NOMO-1 treated with DMSO at 0.1 percent for 48 hours (cell line): ENCODE measurements around the gene CAPN11.

Experiments used
- DNase-seq: peaks from one replicate; lab custom pipeline; 2025; ENCODE audit not compliant: unreplicated experiment; lab: John Stamatoyannopoulos, UW

Gene CAPN11

DNA sequence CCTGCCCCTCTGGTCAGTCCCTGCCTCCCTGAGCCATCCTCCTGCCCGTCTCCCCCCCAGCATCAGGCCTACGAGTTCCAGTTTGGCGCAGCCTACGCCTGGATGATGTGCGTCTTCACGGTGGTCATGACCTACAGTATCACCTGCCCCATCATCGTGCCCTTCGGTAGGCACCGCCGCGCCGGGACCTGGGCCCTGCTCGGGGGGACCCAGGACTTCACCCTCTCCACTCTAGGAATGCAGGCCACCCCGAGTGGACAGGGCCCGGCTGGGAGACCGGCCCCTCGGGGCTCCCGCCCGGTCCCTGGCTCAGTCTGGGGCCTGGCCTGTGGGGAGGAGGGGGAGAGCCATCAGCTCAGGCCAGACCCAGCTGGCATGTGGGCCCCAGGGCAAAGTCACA lies 6.1 kb upstream of the CAPN11 start:
- DNase-seq: no peak

GRCh38 chr6:44154067-44154466 lies 4.6 kb upstream of the CAPN11 start:
- DNase-seq: no peak

DNA sequence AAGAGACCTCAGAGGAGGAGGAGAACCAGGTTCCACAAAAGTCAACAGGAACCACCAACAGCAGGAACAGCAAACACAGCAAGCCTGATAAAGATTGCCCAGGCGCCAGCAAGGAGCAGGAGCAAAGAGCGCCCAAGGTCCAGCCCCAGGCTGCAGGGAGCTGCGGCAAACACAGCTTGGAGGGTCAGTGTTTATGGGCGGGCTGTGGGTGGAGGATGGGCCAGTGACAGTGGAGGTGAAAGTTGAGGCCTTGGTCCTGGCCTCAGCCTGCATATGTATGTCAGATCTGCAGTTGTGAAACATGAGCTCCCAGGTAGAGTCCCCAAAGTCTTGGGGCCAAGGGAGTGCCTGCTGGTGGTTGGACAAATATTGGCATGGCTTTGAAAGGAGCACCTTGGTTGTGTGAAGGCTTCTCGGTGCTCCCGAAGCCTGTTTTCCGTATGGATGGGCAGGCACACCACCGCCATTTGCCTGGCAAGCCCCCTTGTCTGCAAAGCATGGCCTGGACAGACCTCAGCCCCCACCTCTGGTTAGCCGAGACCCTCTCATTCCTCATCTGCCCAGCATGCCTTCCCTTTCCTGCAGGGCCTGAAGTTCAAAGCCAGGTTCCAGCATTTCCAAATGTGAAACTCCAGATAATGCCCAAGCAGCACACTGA lies 2.0 kb upstream of the CAPN11 start:
- no peak for DNase-seq

DNA sequence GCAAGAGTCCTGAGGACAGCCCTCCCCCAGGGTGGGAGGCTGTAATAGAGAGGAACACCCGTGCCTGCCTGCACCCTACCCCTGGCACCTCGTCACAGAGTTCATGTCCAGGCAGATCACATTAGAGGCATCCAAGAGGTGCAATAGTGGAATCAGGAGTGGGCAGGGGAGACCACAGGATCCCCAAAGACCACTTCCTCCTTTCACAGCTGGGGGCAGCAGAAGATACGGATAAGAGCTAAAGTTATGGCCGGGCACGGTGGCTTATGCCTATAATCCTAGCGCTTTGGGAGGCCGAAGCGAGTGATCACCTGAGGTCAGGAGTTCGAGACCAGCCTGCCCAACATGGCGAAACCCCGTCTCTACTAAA lies 1.5 kb upstream of the CAPN11 start:
- DNase-seq: no peak

- DNase-seq: no peak
Observed at GRCh38 chr6:44161997-44162338, 3.3 kb downstream of the CAPN11 start.

GRCh38 chr6:44162876-44163625 lies 4.4 kb downstream of the CAPN11 start:
- DNase-seq: no peak

- no peak for DNase-seq
Observed at GRCh38 chr6:44166116-44166515, 7.5 kb downstream of the CAPN11 start.

DNA sequence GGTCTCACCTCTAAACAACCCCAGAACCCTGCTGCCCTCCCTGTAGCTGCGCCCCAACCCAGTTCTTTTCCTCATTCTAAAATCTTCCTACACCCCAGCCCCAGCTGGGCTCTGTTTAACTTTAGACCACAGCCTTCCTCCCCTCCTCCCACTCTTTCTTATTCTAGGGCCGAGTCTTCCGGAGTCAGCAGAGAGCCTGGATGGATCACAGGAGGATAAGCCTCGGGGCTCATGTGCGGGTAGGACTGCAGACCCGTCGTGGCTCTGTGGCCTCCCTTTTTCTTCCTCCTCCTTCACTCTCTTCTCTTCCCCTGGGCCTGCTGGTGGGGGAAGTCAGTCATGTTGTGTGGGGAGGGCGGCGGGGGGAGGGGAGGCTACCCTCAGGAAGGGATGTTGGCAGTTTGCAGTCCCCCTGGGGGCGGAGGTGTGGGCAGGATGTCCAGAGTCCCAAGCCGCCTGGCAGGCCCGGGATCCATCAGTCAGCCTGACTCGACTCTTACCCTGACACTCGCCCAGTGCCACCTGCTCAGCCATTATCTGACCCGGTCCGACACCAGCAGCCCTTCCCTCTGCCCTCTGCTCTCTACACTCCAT lies 8.1 kb downstream of the CAPN11 start:
- DNase-seq: no peak

DNA sequence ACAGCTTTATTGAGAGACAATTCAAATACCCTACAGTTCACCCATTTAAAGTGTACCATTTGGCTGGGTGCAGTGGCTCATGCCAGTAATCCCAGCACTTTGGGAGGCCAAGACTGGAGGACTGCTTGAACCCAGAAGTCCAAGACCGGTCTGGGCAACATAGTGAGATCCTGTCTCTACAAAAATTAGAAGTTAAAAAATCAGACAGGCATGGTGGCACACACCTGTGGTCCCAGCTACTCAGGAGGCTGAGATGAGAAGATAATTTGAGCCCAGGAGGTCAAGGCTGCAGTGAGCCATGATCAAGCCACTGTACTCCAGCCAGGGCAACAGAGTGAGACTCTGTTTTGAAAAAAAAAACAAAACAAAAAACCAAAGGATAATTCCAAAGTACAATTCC lies 8.9 kb downstream of the CAPN11 start:
- no peak for DNase-seq

DNA sequence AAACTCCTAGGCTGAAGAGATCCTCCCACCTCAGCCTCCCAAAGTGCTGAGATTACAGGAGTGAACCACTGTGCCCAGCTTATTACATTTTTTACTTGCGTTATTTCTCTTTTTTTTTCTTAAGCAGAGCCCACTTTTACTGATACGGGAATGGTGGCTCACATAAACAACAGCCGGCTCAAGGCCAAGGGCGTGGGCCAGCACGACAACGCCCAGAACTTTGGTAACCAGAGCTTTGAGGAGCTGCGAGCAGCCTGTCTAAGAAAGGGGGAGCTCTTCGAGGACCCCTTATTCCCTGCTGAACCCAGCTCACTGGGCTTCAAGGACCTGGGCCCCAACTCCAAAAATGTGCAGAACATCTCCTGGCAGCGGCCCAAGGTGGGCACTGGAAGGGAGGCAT lies 10.5 kb downstream of the CAPN11 start:
- no peak for DNase-seq

DNA sequence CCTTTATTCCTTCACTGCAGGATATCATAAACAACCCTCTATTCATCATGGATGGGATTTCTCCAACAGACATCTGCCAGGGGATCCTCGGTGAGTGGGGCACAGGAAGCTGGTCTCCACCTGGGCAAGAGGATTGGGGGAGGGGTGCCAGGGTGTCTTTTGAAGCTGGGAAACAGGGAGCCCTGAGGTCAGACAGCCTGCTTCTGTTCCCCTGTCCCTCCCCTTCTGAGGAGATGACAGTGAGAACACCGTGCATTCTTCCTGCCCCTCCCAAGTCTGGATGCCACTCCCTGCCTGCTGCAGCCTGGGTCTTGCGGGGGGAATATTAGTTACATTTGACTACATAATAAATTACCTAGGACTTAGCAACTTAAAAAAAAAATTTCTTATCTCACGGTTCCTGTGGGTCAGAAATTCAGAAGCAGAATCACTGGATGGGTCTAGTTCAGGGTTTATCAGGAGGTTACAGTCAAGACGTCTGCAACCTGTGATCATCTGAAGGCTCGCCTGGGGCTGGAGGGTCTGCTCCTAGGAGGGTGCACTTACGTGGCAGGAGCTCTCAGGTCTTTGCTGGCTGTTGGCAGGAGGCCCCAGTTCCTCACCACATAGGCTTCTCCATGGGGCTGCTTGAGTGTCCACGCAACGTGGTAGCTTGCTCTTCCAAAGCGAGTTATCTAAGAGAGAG lies 11.4 kb downstream of the CAPN11 start:
- no peak for DNase-seq

DNA sequence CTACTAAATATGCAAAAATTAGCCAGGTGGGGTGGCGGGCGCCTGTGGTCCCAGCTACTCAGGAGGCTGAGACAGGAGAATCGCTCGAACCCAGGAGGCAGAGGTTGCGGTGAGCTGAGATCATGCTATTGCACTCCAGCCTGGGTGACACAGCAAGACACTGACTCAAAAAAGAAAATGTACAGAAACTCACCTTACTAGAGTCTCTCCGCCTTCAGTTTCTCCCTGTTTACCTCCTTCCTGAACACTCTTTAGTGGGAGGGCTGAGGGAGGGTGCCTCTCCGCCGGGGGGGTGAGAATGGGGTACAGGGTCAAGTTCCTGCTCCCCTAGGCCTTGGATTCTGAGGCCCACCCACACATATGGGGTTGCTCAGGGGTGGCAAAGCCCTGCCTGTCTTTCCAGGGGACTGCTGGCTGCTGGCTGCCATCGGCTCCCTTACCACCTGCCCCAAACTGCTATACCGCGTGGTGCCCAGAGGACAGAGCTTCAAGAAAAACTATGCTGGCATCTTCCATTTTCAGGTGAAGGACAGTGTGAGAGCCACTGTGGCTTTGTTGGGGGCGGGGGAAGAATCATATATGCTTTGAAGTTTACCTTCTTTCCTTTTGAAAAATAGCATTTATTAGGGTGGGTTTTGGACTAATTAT lies 13.4 kb downstream of the CAPN11 start:
- DNase-seq: no peak

GRCh38 chr6:44172731-44173500 lies 14.3 kb downstream of the CAPN11 start:
- DNase-seq: peak; percentile 75

DNA sequence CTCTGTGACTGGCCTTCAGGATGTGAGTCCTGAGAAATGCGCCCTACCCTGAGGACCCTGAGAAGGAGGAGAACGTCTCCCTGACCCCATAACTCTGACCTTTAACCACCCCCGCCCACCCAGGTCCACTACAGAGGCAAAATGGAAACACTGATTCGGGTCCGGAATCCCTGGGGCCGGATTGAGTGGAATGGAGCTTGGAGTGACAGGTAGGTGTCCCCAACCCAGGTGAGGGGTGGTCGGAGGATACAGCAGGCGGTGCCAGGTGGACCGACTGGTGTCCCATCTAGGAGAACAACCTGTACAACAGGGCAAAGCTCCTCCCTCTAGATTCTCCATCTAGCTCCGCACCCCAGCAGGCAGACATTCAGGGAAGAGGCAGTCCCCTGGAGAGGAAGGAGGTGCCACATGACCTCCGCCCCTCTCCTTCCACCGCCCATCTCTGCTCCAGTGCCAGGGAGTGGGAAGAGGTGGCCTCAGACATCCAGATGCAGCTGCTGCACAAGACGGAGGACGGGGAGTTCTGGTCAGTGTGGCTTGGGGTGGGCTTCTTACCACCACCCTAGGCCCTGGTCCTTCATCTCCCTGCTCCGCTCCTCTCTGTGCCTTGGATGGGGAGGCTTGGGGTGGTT lies 17.6 kb downstream of the CAPN11 start:
- DNase-seq: no peak

DNA sequence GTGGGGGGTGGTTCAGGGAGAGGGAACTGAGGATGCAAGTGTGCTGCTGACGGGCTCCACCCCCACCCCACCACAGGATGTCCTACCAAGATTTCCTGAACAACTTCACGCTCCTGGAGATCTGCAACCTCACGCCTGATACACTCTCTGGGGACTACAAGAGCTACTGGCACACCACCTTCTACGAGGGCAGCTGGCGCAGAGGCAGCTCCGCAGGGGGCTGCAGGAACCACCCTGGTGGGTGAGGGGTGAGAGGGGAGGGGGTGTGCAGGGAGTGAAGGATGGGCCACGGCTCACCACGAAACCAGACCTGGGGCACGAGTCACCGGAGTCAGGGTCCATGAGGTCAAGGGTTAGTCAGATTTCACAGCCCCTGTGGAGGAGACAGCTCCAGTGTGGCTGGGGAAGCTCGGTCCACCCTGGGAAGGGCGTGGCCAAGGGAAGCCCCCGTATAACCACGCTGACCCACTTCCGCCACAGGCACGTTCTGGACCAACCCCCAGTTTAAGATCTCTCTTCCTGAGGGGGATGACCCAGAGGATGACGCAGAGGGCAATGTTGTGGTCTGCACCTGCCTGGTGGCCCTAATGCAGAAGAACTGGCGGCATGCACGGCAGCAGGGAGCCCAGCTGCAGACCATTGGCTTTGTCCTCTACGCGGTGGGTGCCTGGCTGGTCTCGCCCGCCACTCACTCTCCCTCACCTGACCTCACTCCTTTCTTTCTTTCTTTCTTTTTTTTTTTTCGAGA lies 18.3 kb downstream of the CAPN11 start:
- no peak for DNase-seq

- DNase-seq: no peak
Observed at GRCh38 chr6:44177691-44178423, 19.2 kb downstream of the CAPN11 start.

- DNase-seq: no peak
Observed at GRCh38 chr6:44178424-44179071, 19.9 kb downstream of the CAPN11 start.

DNA sequence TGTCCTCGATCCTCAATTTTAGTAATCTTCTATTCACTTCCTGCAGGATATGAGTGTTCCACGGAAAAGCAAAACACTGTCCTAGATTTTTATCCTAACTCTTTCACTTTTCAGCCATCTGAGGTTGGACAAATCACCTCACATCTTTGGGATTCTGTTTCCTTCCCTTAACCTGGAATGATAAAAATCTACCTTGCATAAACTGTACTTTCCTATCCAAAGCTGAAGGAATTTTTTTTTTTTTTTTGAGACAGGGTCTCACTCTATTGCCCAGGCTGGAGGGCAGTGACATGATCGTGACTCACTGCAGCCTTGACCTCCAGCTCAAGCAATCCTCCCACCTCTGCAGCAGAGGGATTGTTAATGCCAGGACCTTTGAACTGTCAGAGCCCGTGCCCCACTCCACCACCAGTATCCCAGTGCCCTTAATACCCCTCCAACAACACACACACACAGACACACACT lies 20.5 kb downstream of the CAPN11 start:
- DNase-seq: no peak
